ENCODE data around the gene USB1. TPM values are rescaled to one million over a fixed set of nuclear protein-coding genes. Genes with fewer than 3 reads are reported as not detected.

Gene USB1
- total RNA-seq, 1 donor from 2014 or later = 43.0 TPM

GRCh38 chr16:57960310-57960709 lies 40.9 kb upstream of the USB1 start:
- DNase-seq (ENCODE audit: low spot score, unreplicated experiment) = no peak
- Mint-ChIP-seq H3K36me3 (ENCODE audit: insufficient read depth) (no peaks in the 10 kb centered on the region), H3K27ac (no peak overlapping the region), H3K4me3 (ENCODE audit: low read depth) (no peak overlapping the region), H3K27me3 (peaks cover 11% of the 10 kb centered on the region), H3K9me3 (ENCODE audit: low read depth) (no peaks in the 10 kb centered on the region), H3K4me1 (ENCODE audit: low read depth) (peaks cover 5% of the 10 kb centered on the region)
- TF ChIP-seq CTCF (IDR thresholded peaks at IDR 0.05; ENCODE audit: unreplicated experiment) = no peak

- DNase-seq (ENCODE audit: low spot score, unreplicated experiment) = no peak
- Mint-ChIP-seq H3K4me1 (ENCODE audit: low read depth) (peaks cover 5% of the 10 kb centered on the region), H3K4me3 (ENCODE audit: low read depth) (no peak overlapping the region), H3K27ac (no peak overlapping the region), H3K36me3 (ENCODE audit: insufficient read depth) (no peaks in the 10 kb centered on the region), H3K27me3 (peaks cover 8% of the 10 kb centered on the region), H3K9me3 (ENCODE audit: low read depth) (no peaks in the 10 kb centered on the region)
- no peak for TF ChIP-seq CTCF (IDR thresholded peaks at IDR 0.05; ENCODE audit: unreplicated experiment)
These were observed 40.3 kb upstream of the USB1 start for GRCh38 chr16:57960826-57961472.

- no peak overlapping the region for H3K27ac Mint-ChIP-seq
- no peak for DNase-seq (ENCODE audit: low spot score, unreplicated experiment)
- H3K9me3 Mint-ChIP-seq (ENCODE audit: low read depth) = no peaks in the 10 kb centered on the region
- H3K4me3 Mint-ChIP-seq (ENCODE audit: low read depth) = no peak overlapping the region
- no peak for TF ChIP-seq CTCF (IDR thresholded peaks at IDR 0.05; ENCODE audit: unreplicated experiment)
- H3K27me3 Mint-ChIP-seq = peaks cover 8% of the 10 kb centered on the region
- peaks cover 5% of the 10 kb centered on the region for H3K4me1 Mint-ChIP-seq (ENCODE audit: low read depth)
- H3K36me3 Mint-ChIP-seq (ENCODE audit: insufficient read depth) = no peaks in the 10 kb centered on the region
These were observed 39.7 kb upstream of the USB1 start for GRCh38 chr16:57961538-57961937.

GRCh38 chr16:57962046-57962445 lies 39.2 kb upstream of the USB1 start:
- Mint-ChIP-seq H3K36me3 (ENCODE audit: insufficient read depth) (no peaks in the 10 kb centered on the region), H3K27me3 (peaks cover 8% of the 10 kb centered on the region)
- DNase-seq (ENCODE audit: low spot score, unreplicated experiment) = no peak

GRCh38 chr16:57962756-57963155 lies 38.5 kb upstream of the USB1 start:
- Mint-ChIP-seq H3K4me3 (ENCODE audit: low read depth) (no peak overlapping the region), H3K36me3 (ENCODE audit: insufficient read depth) (no peaks in the 10 kb centered on the region), H3K27ac (no peak overlapping the region), H3K27me3 (peaks cover 8% of the 10 kb centered on the region), H3K9me3 (ENCODE audit: low read depth) (no peaks in the 10 kb centered on the region), H3K4me1 (ENCODE audit: low read depth) (peaks cover 3% of the 10 kb centered on the region)
- TF ChIP-seq CTCF (IDR thresholded peaks at IDR 0.05; ENCODE audit: unreplicated experiment) = no peak
- no peak for DNase-seq (ENCODE audit: low spot score, unreplicated experiment)

More at GRCh38 chr16:57962046-57962445, 39.2 kb upstream of the USB1 start:
- H3K4me3 Mint-ChIP-seq (ENCODE audit: low read depth) = no peak overlapping the region
- H3K9me3 Mint-ChIP-seq (ENCODE audit: low read depth) = no peaks in the 10 kb centered on the region
- peaks cover 5% of the 10 kb centered on the region for H3K4me1 Mint-ChIP-seq (ENCODE audit: low read depth)
- no peak for TF ChIP-seq CTCF (IDR thresholded peaks at IDR 0.05; ENCODE audit: unreplicated experiment)
- H3K27ac Mint-ChIP-seq = no peak overlapping the region

All from progenitor cell of endocrine pancreas (in vitro differentiated cells).